HepG2 (cell line): ENCODE data around the gene FERMT2. TPM values are rescaled to one million over a fixed set of nuclear protein-coding genes. Genes with fewer than 3 reads are reported as not detected.

ENCODE experiments used
- DNMT1 ChIP-seq: sonication (generic); formaldehyde crosslinking; IDR thresholded peaks from 2 replicates; pipeline ENCODE4 v1.5.1; 2020; ENCODE audit warnings: mild to moderate bottlenecking, missing genetic modification reagents
- FOSL2 ChIP-seq: sonication (generic); formaldehyde crosslinking; IDR thresholded peaks from 2 replicates; pipeline ENCODE4 v1.4.0; 2020; ENCODE audit warnings: missing genetic modification reagents
- GABPB1 ChIP-seq: IDR thresholded peaks from 2 replicates; pipeline ENCODE4 v1.6.1; 2016; ENCODE audit warnings: mild to moderate bottlenecking, missing genetic modification reagents, moderate library complexity, missing compliant biosample characterization
- HNF4A ChIP-seq: sonication (generic); formaldehyde crosslinking; IDR thresholded peaks from 2 replicates; pipeline ENCODE4 v1.4.0; 2020; ENCODE audit warnings: missing genetic modification reagents
- IKZF1 ChIP-seq: fragments of 450-650 bp; IDR thresholded peaks from 2 replicates; pipeline ENCODE4 v1.7.1; 2016
- IRF2 ChIP-seq: IDR thresholded peaks from 2 replicates; pipeline ENCODE4 v1.6.1; 2018; ENCODE audit warnings: missing genetic modification reagents, missing compliant biosample characterization
- MIER3 ChIP-seq: IDR thresholded peaks from 2 replicates; pipeline ENCODE4 v1.6.1; 2016; ENCODE audit warnings: missing compliant biosample characterization, borderline replicate concordance
- POGK ChIP-seq: sonication (generic); formaldehyde crosslinking; conservative IDR thresholded peaks from 2 replicates; pipeline ENCODE4 v1.8.0; 2022; ENCODE audit warnings: mild to moderate bottlenecking, moderate library complexity, missing genetic modification reagents
- POLR2G ChIP-seq: fragments of 200-400 bp; formaldehyde crosslinking; IDR thresholded peaks from 2 replicates; pipeline ENCODE4 v1.6.1; 2018; ENCODE audit warnings: mild to moderate bottlenecking, low read depth, low read length, moderate library complexity
- RBM39 ChIP-seq: fragments of 200-400 bp; formaldehyde crosslinking; IDR thresholded peaks from one replicate; pipeline ENCODE4 v1.6.1; 2018; ENCODE audit warnings: antibody characterized with exemption, mild to moderate bottlenecking, low read depth, low read length; ENCODE audit not compliant: poor library complexity, severe bottlenecking
- STAG1 ChIP-seq: sonication (generic); formaldehyde crosslinking; IDR thresholded peaks from 2 replicates; pipeline ENCODE4 v1.4.0; 2020; ENCODE audit warnings: missing genetic modification reagents
- TBX3 ChIP-seq: fragments of 450-650 bp; IDR thresholded peaks from 2 replicates; pipeline ENCODE4 v1.6.1; 2017; ENCODE audit warnings: antibody characterized with exemption, mild to moderate bottlenecking, inconsistent platforms, borderline replicate concordance
- TOPORS ChIP-seq: sonication (generic); formaldehyde crosslinking; IDR thresholded peaks from 2 replicates; pipeline ENCODE4 v1.8.0; 2023; ENCODE audit warnings: mild to moderate bottlenecking, missing genetic modification reagents
- ZBTB8A ChIP-seq: sonication (generic); formaldehyde crosslinking; IDR thresholded peaks from 2 replicates; pipeline ENCODE4 v1.4.0; 2020; ENCODE audit warnings: mild to moderate bottlenecking, low read depth, missing genetic modification reagents, borderline replicate concordance
- ZC3H4 ChIP-seq: sonication (generic); formaldehyde crosslinking; IDR thresholded peaks from 2 replicates; pipeline ENCODE4 v1.4.0; 2020; ENCODE audit warnings: missing genetic modification reagents, borderline replicate concordance
- ZFYVE20 ChIP-seq: sonication (generic); formaldehyde crosslinking; IDR thresholded peaks from 2 replicates; pipeline ENCODE4 v1.8.0; 2023; ENCODE audit warnings: low read depth, mild to moderate bottlenecking, moderate library complexity, missing genetic modification reagents, borderline replicate concordance
- ZKSCAN8 ChIP-seq: IDR thresholded peaks from 2 replicates; pipeline ENCODE4 v1.6.1; 2016; ENCODE audit warnings: borderline replicate concordance, missing genetic modification reagents, missing compliant biosample characterization
- ZNF253 ChIP-seq: sonication (generic); formaldehyde crosslinking; IDR thresholded peaks from 2 replicates; pipeline ENCODE4 v1.8.0; 2022; ENCODE audit warnings: mild to moderate bottlenecking, missing genetic modification reagents, borderline replicate concordance
- ZNF383 ChIP-seq: sonication (generic); formaldehyde crosslinking; IDR thresholded peaks from 2 replicates; pipeline ENCODE4 v1.4.0; 2020; ENCODE audit warnings: missing genetic modification reagents, mild to moderate bottlenecking, borderline replicate concordance
- ZNF569 ChIP-seq: sonication (generic); formaldehyde crosslinking; IDR thresholded peaks from 2 replicates; pipeline ENCODE4 v1.5.0; 2020; ENCODE audit warnings: mild to moderate bottlenecking, missing genetic modification reagents, moderate library complexity, borderline replicate concordance
- ZNF7 ChIP-seq: IDR thresholded peaks from 2 replicates; pipeline ENCODE4 v1.6.1; 2016; ENCODE audit warnings: missing biosample characterization, missing genetic modification reagents
- polyA plus RNA-seq, 8 experiments: library from polyadenylated mRNA; depleted of rRNA in 3 of 8; stranded (reverse) in 7 of 8; unstranded in 1 of 8; fragments of >200 nt; fragmentation: Illumina TruSeq in 4 of 8; extraction: Trizol in 4 of 8; gene quantifications; 2 replicates each; pipeline versions ENCODE4 v1.2.1 to v1.2.3, GENCODE V29; 2011 to 2016; ENCODE audit warnings: low read depth in 4 of 8, missing spikeins in 1 of 8, mixed read lengths in 1 of 8; ENCODE audit not compliant: insufficient read depth in 1 of 8
- total RNA-seq, 5 experiments: library from RNA; depleted of rRNA; stranded (reverse); fragments of >200 nt; fragmentation: Illumina TruSeq; extraction: Trizol; gene quantifications; 2 replicates each; pipeline ENCODE4 v1.2.3, GENCODE V29; 2016; ENCODE audit warnings: low read depth in 1 of 5
- TF ChIP-seq, protein P1 (sequence below): sonication (generic); formaldehyde crosslinking; IDR thresholded peaks from 2 replicates; pipeline ENCODE4 v1.4.0; 2020; ENCODE audit warnings: missing genetic modification reagents
- TF ChIP-seq, protein P2 (sequence below): sonication (generic); formaldehyde crosslinking; IDR thresholded peaks from 2 replicates; pipeline ENCODE4 v1.8.1; 2023; ENCODE audit warnings: mild to moderate bottlenecking, moderate library complexity, missing genetic modification reagents
- TF ChIP-seq, protein P3 (sequence below): sonication (generic); formaldehyde crosslinking; IDR thresholded peaks from 2 replicates; pipeline ENCODE4 v1.5.0; 2020; ENCODE audit warnings: mild to moderate bottlenecking, missing genetic modification reagents

The FERMT2 gene
- total and polyA plus RNA-seq, 2 of the 13 experiments (the other 11 are each of a cell fraction or from before 2014, with no cell fraction given) = 36.2 to 60.4 TPM

DNA sequence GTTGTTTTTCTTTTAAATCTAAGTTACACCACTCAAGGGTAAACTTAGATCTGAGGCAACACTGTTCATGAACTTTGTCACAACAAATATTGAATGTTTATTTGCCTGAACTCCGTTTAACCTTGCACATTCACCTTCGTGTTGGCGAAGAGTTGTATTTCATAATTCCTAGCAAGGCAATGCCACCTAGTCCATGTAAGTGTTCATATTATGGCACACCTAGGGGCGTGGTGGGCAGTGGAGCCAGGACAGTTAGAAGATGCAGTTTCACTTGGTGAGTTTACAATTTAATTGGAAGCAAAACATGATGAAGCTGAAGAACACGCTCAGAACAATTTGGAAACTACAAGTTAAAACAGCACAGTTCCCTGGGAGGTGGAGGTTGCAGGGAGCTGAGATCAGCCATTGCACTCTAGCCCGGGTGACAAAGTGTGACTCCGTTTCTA is 129.0 kb downstream of the FERMT2 start (continued):
- TF ChIP-seq POGK (CRISPR knock-in tag) (peak; percentile 87), ZBTB8A (no peak), RBM39 (no peak), HNF4A (CRISPR knock-in tag) (peak; percentile 100), MIER3 (CRISPR knock-in tag) (peak; percentile 97; the same call in 1 of the 2 replicates), TOPORS (no peak), ZKSCAN8 (peak; percentile 83; the same call in 1 of the 2 replicates), ZNF383 (CRISPR knock-in tag) (no peak), IKZF1 (no peak), ZC3H4 (no peak), DNMT1 (no peak), IRF2 (peak; percentile 92), ZFYVE20 (CRISPR knock-in tag) (no peak), POLR2G (no peak), STAG1 (CRISPR knock-in tag) (peak; percentile 36), ZNF569 (CRISPR knock-in tag) (no peak), FOSL2 (CRISPR knock-in tag) (peak; percentile 78), ZNF253 (CRISPR knock-in tag) (no peak), ZNF7 (CRISPR knock-in tag) (no peak), GABPB1 (CRISPR knock-in tag) (no peak), TBX3 (peak; percentile 91)
- TF ChIP-seq, protein P1, sequence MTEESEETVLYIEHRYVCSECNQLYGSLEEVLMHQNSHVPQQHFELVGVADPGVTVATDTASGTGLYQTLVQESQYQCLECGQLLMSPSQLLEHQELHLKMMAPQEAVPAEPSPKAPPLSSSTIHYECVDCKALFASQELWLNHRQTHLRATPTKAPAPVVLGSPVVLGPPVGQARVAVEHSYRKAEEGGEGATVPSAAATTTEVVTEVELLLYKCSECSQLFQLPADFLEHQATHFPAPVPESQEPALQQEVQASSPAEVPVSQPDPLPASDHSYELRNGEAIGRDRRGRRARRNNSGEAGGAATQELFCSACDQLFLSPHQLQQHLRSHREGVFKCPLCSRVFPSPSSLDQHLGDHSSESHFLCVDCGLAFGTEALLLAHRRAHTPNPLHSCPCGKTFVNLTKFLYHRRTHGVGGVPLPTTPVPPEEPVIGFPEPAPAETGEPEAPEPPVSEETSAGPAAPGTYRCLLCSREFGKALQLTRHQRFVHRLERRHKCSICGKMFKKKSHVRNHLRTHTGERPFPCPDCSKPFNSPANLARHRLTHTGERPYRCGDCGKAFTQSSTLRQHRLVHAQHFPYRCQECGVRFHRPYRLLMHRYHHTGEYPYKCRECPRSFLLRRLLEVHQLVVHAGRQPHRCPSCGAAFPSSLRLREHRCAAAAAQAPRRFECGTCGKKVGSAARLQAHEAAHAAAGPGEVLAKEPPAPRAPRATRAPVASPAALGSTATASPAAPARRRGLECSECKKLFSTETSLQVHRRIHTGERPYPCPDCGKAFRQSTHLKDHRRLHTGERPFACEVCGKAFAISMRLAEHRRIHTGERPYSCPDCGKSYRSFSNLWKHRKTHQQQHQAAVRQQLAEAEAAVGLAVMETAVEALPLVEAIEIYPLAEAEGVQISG (CRISPR knock-in tag) = peak; percentile 72
- TF ChIP-seq, protein P2, sequence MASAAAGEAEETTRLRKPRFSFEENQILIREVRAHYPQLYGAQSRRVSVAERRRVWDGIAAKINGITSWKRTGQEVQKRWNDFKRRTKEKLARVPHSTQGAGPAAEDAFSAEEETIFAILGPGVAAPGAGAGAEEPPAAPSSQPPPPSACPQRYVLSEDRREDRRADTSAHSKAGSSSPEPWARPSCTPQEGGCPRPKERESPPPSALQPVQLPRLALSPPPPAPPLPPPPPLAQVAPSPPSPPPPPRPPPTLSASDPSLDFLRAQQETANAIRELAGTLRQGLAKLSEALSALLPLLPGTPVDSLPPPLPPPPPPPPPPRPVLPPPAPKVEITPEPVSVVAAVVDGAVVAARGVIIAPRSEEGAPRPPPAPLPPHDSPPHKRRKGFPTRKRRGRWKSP (CRISPR knock-in tag) = peak; percentile 28; the same call in 1 of the 2 replicates
- TF ChIP-seq, protein P3, sequence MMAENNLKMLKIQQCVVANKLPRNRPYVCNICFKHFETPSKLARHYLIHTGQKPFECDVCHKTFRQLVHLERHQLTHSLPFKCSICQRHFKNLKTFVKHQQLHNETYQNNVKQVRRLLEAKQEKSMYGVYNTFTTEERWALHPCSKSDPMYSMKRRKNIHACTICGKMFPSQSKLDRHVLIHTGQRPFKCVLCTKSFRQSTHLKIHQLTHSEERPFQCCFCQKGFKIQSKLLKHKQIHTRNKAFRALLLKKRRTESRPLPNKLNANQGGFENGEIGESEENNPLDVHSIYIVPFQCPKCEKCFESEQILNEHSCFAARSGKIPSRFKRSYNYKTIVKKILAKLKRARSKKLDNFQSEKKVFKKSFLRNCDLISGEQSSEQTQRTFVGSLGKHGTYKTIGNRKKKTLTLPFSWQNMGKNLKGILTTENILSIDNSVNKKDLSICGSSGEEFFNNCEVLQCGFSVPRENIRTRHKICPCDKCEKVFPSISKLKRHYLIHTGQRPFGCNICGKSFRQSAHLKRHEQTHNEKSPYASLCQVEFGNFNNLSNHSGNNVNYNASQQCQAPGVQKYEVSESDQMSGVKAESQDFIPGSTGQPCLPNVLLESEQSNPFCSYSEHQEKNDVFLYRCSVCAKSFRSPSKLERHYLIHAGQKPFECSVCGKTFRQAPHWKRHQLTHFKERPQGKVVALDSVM (CRISPR knock-in tag) = peak; percentile 22; the same call in 1 of the 2 replicates
